ENCODE measurements around the gene FRAS1.

DNA sequence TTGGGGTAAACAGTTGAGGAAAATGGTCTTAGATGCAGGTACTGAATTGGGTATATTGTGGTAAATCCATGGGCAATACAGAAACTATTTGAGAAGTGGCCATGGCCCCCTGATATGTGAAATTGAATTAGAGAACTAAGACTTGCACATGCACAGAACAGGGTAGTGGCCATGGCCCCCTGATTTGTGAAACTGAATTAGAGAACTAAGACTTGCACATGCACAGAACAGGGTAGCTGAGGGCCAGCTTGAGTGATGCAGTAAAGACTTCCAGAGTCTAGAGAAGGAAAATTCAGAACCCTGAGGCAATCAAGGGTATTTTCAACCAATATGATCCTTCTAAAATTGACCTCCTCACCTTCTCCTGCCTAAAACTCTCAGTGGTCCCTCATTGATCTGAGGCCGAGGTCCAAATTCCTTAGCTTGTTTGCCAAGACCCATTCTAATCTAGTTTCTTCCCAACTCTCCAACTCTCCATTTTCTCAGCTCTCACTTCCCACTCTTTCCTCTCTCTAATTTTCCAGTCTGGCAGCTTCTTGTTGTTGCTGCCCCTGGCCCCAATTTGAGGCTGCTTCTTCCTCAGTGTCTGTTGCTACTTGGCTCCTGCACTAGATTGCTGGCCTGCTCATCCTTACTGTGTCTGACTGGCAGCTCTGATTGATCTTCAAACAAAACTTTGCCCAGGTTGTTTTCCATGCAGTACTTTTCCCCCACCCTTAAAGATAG lies 72.4 kb downstream of the FRAS1 start:
- TF ChIP-seq POLR2A (IDR thresholded peaks at IDR 0.05; ENCODE audit: low read depth, low read length): no peak
- TF ChIP-seq TAF1 (IDR thresholded peaks at IDR 0.05; ENCODE audit: low read depth, low read length): no peak
- TF ChIP-seq POLR2AphosphoS5 (IDR thresholded peaks at IDR 0.05; ENCODE audit: low read depth, low read length): no peak
- TF ChIP-seq POU2F2 (IDR thresholded peaks at IDR 0.05; ENCODE audit: low read depth, low read length): no peak
- TF ChIP-seq PAX5 (IDR thresholded peaks at IDR 0.05; ENCODE audit: insufficient read depth, low read length, severe bottlenecking): no peak

Data from GM12891 (cell line).